ENCODE results near the gene FAM169A. TPM values are rescaled to one million over a fixed set of nuclear protein-coding genes. Genes with fewer than 3 reads are reported as not detected.

Gene FAM169A
- total RNA-seq, 1 experiment from 2014 or later = 17.9 TPM

DNA sequence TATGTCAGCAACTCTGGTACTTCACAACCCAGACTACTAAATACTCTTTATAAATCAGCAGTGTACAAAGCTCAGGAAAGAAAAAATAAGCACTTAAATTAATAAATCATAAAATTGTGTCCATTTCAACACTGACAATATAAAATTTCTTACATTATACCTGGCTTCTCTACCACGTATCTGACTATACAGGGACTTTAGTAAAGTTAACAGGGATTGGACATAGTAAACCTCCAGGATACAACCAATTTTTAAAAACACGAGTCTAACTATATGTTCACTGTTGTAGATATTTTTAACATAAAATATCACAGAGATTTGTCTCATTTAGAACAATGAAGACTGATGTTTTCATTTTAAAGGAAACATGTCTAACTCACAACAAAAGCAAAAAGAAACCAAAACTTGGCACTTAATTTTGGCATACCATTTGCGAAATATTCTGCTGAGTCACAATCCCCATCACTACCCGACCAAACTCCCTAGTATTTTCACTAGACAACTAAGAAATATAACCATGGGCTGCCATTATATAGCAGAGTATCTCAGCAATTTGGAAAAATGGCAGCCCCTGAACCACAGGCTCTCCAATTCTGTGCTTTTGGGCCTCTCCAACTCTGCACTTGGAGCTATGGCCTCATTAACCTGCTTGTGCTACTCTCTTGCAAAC is 14.4 kb downstream of the FAM169A start:
- no peaks in the 10 kb centered on the region for H3K27me3 ChIP-seq
- no peak overlapping the region for H3K27ac ChIP-seq
- H3K36me3 ChIP-seq = no peaks in the 10 kb centered on the region
- no peaks in the 10 kb centered on the region for H3K4me1 ChIP-seq
- no peak for DNase-seq
- H3K9me3 ChIP-seq (replicated peaks) = no peaks in the 10 kb centered on the region
- H3K4me3 ChIP-seq = no peak overlapping the region

DNA sequence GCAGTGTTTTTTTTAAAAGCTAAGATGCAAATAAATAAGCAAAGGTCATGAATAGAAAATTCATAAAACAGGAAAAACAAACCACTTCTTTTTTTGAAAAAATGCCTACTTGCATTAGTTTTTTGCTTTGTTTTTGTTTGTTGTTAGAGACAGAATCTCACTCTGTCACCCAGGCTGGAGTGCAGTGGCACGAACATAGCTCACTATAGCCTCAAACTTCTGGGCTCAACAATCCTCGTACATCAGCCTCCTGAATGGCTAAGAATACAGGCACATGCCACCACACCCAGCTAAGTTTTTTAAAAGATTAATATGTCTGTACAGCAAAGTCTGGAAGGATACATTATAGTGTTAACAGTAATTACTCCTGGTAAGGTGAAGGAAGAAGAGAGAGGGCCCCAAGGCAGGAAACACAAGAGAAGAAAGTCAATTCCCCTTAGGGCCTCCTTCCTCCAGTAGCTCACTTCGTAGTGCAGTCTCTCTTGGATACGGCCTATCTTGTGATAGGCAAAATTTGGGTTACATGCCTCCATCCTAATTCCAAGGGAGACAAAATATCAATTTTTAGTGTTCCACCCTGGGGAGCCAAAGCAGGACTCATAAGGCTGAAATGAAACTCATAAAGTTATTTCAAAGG is 15.3 kb downstream of the FAM169A start:
- Histone ChIP-seq H3K9me3 (replicated peaks) (no peaks in the 10 kb centered on the region), H3K27me3 (no peaks in the 10 kb centered on the region), H3K27ac (no peak overlapping the region), H3K4me3 (no peak overlapping the region), H3K36me3 (no peaks in the 10 kb centered on the region), H3K4me1 (no peaks in the 10 kb centered on the region)
- no peak for DNase-seq

DNA sequence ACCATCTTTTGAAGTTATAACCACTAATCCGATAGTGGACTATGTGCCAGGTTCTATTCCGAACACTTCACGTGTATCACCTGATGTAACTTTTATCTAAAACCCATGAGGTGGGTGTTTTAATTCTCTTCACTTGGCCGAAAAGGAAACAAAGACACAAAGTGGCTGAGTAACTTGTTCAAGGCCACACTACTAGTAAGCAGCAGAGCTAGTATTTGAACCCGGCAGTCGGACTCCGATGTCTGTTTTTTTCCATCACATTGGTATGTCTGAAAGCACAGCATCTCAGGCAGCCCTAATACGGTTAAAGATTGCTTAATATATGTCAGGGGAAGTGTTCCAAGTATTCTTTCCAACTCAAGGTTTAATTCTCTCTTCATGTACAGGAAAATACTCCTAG is 16.2 kb downstream of the FAM169A start:
- no peak for DNase-seq
- no peak overlapping the region for H3K27ac ChIP-seq
- no peaks in the 10 kb centered on the region for H3K27me3 ChIP-seq
- no peaks in the 10 kb centered on the region for H3K9me3 ChIP-seq (replicated peaks)
- H3K36me3 ChIP-seq = no peaks in the 10 kb centered on the region
- H3K4me3 ChIP-seq = no peak overlapping the region
- H3K4me1 ChIP-seq = no peaks in the 10 kb centered on the region

DNA sequence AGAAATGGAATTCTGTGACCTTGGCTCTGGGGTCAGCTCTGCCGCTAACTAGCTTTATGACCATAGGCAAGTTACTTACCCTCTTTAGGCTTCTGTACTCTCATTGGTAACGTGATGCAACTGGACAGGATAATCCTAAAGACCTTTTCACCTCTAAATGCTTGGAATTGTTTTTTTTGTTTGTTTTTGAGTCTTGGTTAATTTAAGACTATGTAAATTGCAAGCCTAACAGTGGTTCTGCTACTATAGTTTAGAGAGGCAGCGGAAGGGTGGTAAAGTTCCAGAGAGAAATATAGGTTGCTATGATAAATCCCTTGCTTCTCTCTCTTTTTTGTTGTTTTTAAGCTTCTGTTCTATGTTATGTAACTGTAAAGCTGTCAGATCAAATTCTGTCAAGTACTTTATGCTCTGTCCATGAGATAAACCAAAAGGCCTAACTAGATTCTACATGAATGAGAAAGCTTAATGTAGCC is 17.6 kb downstream of the FAM169A start:
- H3K27ac ChIP-seq = no peak overlapping the region
- H3K9me3 ChIP-seq (replicated peaks) = no peaks in the 10 kb centered on the region
- no peak for DNase-seq
- H3K27me3 ChIP-seq = no peaks in the 10 kb centered on the region
- H3K4me1 ChIP-seq = no peaks in the 10 kb centered on the region
- no peaks in the 10 kb centered on the region for H3K36me3 ChIP-seq
- H3K4me3 ChIP-seq = no peak overlapping the region

DNA sequence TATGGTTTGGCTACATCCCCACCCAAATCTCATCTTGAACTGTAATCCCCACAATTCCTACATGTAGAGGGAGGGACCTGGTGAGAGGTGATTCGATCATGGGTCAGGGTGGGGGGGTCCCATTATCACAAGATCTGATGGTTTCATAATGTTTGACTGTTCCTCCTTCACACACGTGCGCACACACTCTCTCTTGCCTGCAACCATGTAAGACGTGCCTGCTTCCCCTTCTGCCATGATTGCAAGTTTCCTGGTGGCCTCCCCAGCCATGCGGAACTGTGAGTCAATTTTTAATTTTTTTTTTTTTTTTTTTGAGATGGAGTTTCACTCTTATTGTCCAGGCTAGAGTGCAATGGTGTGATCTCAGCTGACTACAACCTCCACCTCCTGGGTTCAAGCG is 27.0 kb downstream of the FAM169A start:
- Histone ChIP-seq H3K4me1 (no peaks in the 10 kb centered on the region), H3K27me3 (no peaks in the 10 kb centered on the region), H3K36me3 (peaks cover 2% of the 10 kb centered on the region), H3K27ac (no peak overlapping the region), H3K4me3 (no peak overlapping the region), H3K9me3 (replicated peaks) (no peaks in the 10 kb centered on the region)
- no peak for DNase-seq

DNA sequence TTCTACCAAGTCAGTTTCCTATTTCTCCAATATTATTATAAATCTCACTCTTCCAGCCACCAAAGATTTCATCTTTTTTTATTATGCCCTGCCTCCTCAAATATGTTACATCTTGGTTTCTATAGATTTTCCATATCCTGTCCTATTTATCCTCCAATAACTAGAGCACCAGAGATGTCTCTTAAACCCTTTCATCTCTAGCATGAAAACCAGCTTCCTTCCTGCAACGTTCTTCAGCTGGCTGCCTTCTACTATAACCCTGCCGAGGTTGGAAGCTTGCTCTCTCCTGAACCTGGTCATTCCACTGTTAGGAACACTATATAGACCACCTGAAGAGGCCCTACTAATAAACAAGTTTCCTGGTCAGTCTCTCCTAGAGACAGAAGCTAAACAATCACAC is 27.9 kb downstream of the FAM169A start:
- H3K36me3 ChIP-seq = peaks cover 2% of the 10 kb centered on the region
- H3K4me3 ChIP-seq = no peak overlapping the region
- no peaks in the 10 kb centered on the region for H3K27me3 ChIP-seq
- no peaks in the 10 kb centered on the region for H3K9me3 ChIP-seq (replicated peaks)
- H3K27ac ChIP-seq = no peak overlapping the region
- H3K4me1 ChIP-seq = no peaks in the 10 kb centered on the region
- no peak for DNase-seq

DNA sequence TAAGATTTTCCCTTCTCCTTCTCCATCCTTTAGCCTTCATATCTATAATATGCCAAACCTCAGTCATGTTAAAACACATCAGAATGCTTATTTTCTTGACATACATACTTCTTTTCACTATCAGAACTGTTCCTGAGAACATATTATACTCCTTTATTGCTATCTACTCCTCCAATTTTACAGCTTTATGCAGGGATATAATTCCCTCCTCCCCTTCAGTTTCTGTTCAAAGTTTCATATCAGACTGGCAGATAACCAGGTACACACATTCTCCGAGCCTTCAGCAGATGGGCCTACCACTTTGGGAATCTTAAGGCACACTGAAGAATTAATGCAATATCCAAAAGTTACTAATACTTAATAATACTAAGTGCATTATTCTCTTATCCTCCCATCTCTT is 29.1 kb downstream of the FAM169A start:
- H3K27me3 ChIP-seq = no peaks in the 10 kb centered on the region
- no peak overlapping the region for H3K27ac ChIP-seq
- DNase-seq = no peak
- H3K4me1 ChIP-seq = no peaks in the 10 kb centered on the region
- H3K9me3 ChIP-seq (replicated peaks) = no peaks in the 10 kb centered on the region
- H3K36me3 ChIP-seq = peaks cover 2% of the 10 kb centered on the region
- H3K4me3 ChIP-seq = no peak overlapping the region

DNA sequence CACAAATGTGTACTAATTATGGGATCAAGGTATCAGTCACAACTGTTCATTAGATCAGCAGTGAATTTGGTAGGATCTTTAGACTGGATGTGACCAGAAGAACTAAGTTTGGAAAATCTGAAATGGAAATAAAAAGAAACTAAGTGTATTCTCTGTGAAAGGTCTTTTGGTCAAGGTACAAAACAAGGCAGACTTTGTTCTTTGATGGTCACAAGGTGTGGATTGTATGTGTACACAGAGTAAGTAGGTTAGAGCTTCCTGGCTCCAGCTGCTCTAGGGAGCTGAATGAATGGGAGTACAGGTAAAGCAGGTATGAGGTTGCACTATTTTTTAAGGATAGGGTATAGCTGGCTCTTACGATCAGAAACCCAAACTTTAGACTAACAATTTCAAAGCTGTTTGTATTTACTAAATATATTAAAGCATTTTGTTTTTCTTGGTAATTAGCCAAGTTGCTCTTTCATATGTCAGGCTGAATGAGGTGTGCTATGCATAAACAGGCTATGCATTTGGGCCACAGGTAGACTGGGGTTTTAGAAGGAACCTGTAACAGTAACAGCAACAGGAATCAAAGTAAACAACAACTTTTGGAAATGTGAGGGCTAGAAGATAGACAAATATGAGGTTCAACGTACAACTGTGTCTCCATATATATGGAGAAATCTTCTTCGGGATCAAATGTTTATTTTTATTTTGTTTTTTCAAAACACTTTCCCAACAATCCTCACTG is 32.5 kb downstream of the FAM169A start:
- Histone ChIP-seq H3K4me3 (no peak overlapping the region), H3K27me3 (no peaks in the 10 kb centered on the region), H3K4me1 (no peaks in the 10 kb centered on the region), H3K27ac (no peak overlapping the region), H3K9me3 (replicated peaks) (no peaks in the 10 kb centered on the region), H3K36me3 (peaks cover 2% of the 10 kb centered on the region)
- DNase-seq = no peak

DNA sequence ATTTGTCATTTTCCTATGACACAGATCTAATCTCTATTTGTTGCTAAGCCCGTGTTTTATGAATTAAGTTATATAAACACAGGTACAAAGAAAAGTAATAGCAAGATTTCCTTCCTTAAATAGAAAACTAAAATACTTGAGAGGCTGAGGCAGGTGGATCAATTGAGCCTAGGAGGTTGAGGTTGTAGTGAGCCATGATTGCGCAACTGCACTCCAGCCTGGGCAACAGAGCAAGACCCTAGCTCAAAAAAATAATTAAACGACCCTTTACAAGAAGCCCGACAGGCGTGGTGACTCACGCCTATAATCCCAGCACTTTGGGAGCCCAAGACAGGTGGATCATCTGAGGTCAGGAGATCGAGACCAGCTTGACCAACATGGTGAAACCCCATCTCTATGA is 36.8 kb downstream of the FAM169A start:
- no peak for DNase-seq
- H3K27ac ChIP-seq = no peak overlapping the region
- no peaks in the 10 kb centered on the region for H3K9me3 ChIP-seq (replicated peaks)
- no peaks in the 10 kb centered on the region for H3K27me3 ChIP-seq
- H3K36me3 ChIP-seq = no peaks in the 10 kb centered on the region
- H3K4me1 ChIP-seq = no peaks in the 10 kb centered on the region
- H3K4me3 ChIP-seq = no peak overlapping the region

DNA sequence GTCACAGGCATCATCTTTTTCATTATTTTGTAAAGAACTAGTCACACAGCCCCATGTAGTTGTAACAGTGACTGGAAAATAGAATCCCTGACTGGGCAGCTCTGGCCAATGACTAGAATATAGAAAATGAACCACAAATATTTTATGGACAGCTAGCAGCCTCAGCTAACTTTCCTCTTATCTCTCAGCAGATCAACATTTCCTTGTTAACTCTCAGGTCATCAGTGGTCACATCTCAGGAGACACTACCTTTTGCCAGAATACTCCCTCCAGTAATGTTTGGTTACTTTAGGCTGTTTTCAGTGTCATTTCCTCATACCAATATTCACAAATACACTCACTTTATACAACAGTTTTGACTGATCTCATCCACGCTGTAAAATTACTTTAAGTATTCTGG is 43.9 kb downstream of the FAM169A start:
- H3K36me3 ChIP-seq = no peaks in the 10 kb centered on the region
- no peaks in the 10 kb centered on the region for H3K9me3 ChIP-seq (replicated peaks)
- no peak overlapping the region for H3K4me3 ChIP-seq
- H3K27me3 ChIP-seq = no peaks in the 10 kb centered on the region
- no peaks in the 10 kb centered on the region for H3K4me1 ChIP-seq
- no peak for DNase-seq
- H3K27ac ChIP-seq = no peak overlapping the region

DNA sequence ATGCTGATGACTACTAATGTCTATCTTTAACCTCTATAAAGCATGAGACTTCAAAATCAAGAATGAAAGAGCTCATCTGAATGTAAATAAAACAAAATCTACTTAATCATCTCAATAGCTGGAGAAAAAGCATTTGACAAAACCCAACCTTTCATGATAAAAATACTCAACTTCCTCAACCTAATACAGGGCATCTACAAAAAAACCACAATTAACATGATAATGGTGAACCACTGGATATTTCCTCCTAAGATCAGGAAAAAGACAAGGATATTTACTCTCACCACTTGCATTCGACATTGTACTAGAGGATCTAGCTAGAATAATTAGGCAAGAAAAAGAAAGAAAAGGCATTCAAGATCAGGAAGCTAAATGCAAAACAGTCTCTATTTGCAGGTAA is 49.3 kb downstream of the FAM169A start:
- Histone ChIP-seq H3K4me1 (no peaks in the 10 kb centered on the region), H3K27ac (no peak overlapping the region), H3K27me3 (no peaks in the 10 kb centered on the region), H3K36me3 (no peaks in the 10 kb centered on the region), H3K9me3 (replicated peaks) (no peaks in the 10 kb centered on the region), H3K4me3 (no peak overlapping the region)
- no peak for DNase-seq

DNA sequence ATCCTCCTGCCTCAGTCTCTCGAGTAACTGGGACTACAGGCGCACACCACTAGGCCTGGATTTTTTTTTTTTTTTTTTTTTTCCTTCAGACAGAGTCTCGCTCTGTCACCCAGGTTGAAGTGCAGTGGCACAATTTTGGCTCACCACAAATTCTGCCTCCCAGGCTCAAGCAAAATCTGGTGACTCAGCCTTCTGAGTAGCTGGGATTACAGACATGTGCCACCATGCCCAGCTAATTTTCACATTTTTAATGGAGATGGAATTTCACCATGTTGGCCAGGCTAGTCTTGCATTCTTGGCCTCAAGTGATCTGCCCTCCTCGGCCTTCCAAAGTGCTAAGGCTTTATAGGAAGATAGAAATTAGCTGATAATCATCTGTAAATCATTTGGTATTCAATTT is 55.3 kb downstream of the FAM169A start:
- H3K27me3 ChIP-seq = no peaks in the 10 kb centered on the region
- no peak overlapping the region for H3K4me3 ChIP-seq
- no peaks in the 10 kb centered on the region for H3K36me3 ChIP-seq
- H3K4me1 ChIP-seq = no peaks in the 10 kb centered on the region
- H3K9me3 ChIP-seq (replicated peaks) = no peaks in the 10 kb centered on the region
- DNase-seq = peak; percentile 16 to 21
- no peak overlapping the region for H3K27ac ChIP-seq

DNA sequence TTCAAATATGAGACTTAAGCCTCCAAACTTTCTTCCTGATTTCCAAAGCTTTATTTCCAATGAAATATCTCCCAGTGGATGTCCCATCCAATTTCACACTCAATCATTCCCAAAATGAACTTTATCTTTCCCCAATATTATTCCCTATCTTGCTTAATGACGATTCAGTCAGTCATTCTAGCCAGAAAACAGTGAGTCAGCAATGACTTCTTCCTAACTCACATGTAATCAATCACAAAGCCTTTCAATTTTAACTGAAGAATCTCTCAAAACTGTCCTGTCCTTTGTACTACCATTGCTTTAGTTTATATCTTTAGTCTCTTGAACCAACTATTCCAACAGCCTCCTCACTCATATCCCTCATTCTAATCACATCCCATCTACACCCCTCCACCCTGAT is 64.2 kb downstream of the FAM169A start:
- H3K27ac ChIP-seq = no peak overlapping the region
- H3K9me3 ChIP-seq (replicated peaks) = no peaks in the 10 kb centered on the region
- peaks cover 2% of the 10 kb centered on the region; the same call in 1 of the 2 replicates for H3K36me3 ChIP-seq
- no peaks in the 10 kb centered on the region for H3K27me3 ChIP-seq
- H3K4me1 ChIP-seq = no peaks in the 10 kb centered on the region
- no peak for DNase-seq
- no peak overlapping the region for H3K4me3 ChIP-seq

DNA sequence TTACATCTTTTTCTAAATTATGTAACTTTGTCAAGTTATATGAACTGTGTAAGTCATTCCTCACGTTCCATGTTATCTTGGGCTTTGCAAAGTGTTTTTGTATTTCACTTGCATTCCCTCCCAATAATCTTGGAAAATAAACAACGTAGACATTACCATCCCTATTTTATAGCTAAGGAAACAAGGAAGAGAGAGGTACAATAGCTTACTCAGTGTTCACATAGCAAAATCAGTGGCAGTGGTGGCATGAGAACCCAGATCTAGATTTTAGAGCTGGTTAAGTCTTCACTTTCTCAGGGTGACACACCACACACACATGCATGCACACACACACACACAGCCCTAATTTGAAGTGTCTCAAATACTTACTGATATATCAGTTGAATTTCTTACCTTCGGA is 65.0 kb downstream of the FAM169A start:
- no peak for DNase-seq

More for the DNA sequence above, 65.0 kb downstream of the FAM169A start:
- Histone ChIP-seq H3K36me3 (peaks cover 2% of the 10 kb centered on the region; the same call in 1 of the 2 replicates), H3K4me1 (no peaks in the 10 kb centered on the region), H3K4me3 (no peak overlapping the region), H3K27ac (no peak overlapping the region), H3K9me3 (replicated peaks) (no peaks in the 10 kb centered on the region), H3K27me3 (no peaks in the 10 kb centered on the region)
